HepG2 (cell line): ENCODE measurements around the gene EEF2. TPM values are rescaled to one million over a fixed set of nuclear protein-coding genes. Genes with fewer than 3 reads are reported as not detected.
A peak's percentile ranks its signal among the peaks of the same experiment; 100 is the strongest.

ENCODE experiments used
- ARHGAP35 ChIP-seq: sonication (generic); formaldehyde crosslinking; IDR thresholded peaks from 2 replicates; pipeline ENCODE4 v1.9.0; 2022; ENCODE audit warnings: mild to moderate bottlenecking, inconsistent platforms, moderate library complexity, missing genetic modification reagents, borderline replicate concordance
- EED ChIP-seq: sonication (generic); formaldehyde crosslinking; IDR thresholded peaks from 2 replicates; pipeline ENCODE4 v1.5.0; 2020; ENCODE audit warnings: mild to moderate bottlenecking, missing genetic modification reagents
- EHMT2 ChIP-seq: fragments of 200-600 bp; sonication (generic); IDR thresholded peaks from 2 replicates; pipeline ENCODE4 v1.7.0; 2017; ENCODE audit warnings: antibody characterized with exemption, low read depth, low read length, borderline replicate concordance
- FOXK1 ChIP-seq: sonication (generic); formaldehyde crosslinking; IDR thresholded peaks from 2 replicates; pipeline ENCODE4 v1.4.0; 2020; ENCODE audit warnings: low read depth, missing genetic modification reagents, borderline replicate concordance
- HES4 ChIP-seq: sonication (generic); formaldehyde crosslinking; IDR thresholded peaks from 2 replicates; pipeline ENCODE4 v1.9.0; 2021; ENCODE audit warnings: mild to moderate bottlenecking, missing genetic modification reagents, borderline replicate concordance
- HMGA1 ChIP-seq: sonication (generic); formaldehyde crosslinking; conservative IDR thresholded peaks from 2 replicates; pipeline ENCODE4 v1.4.0; 2020; ENCODE audit warnings: missing genetic modification reagents
- KLF11 ChIP-seq: IDR thresholded peaks from 2 replicates; pipeline ENCODE4 v1.6.1; 2016; ENCODE audit warnings: missing compliant biosample characterization
- MLLT10 ChIP-seq: sonication (generic); formaldehyde crosslinking; IDR thresholded peaks from 2 replicates; pipeline ENCODE4 v1.4.0; 2020; ENCODE audit warnings: missing genetic modification reagents
- MXI1 ChIP-seq: IDR thresholded peaks from 3 replicates; pipeline ENCODE4 v1.6.1; 2012; ENCODE audit warnings: low read depth, low read length, inconsistent platforms, borderline replicate concordance
- NFYC ChIP-seq: IDR thresholded peaks from 2 replicates; pipeline ENCODE4 v1.6.1; 2016; ENCODE audit warnings: missing genetic modification reagents, missing compliant biosample characterization
- NR2F1 ChIP-seq, 2 experiments: fragments of 450-650 bp in 1 of 2; formaldehyde crosslinking in 1 of 2; IDR thresholded peaks; 2 replicates each; pipeline versions ENCODE4 v1.5.0 to v1.6.1; 2016 to 2020; ENCODE audit warnings: mild to moderate bottlenecking in 1 of 2, missing compliant biosample characterization in 1 of 2, missing genetic modification reagents in 1 of 2, moderate library complexity in 1 of 2
- POGZ ChIP-seq: sonication (generic); formaldehyde crosslinking; IDR thresholded peaks from 2 replicates; pipeline ENCODE4 v1.4.0; 2020; ENCODE audit warnings: mild to moderate bottlenecking, missing genetic modification reagents
- SATB2 ChIP-seq: sonication (generic); formaldehyde crosslinking; IDR thresholded peaks from 2 replicates; pipeline ENCODE4 v1.5.0; 2020; ENCODE audit warnings: missing genetic modification reagents
- SETDB1 ChIP-seq: sonication (generic); formaldehyde crosslinking; IDR thresholded peaks from 2 replicates; pipeline ENCODE4 v1.5.1; 2020; ENCODE audit warnings: missing genetic modification reagents, mild to moderate bottlenecking, borderline replicate concordance
- SMAD1 ChIP-seq: sonication (generic); formaldehyde crosslinking; IDR thresholded peaks from 2 replicates; pipeline ENCODE4 v1.4.0; 2020; ENCODE audit warnings: missing genetic modification reagents, low read depth, mild to moderate bottlenecking, borderline replicate concordance
- SNAI1 ChIP-seq: sonication (generic); formaldehyde crosslinking; IDR thresholded peaks from 2 replicates; pipeline ENCODE4 v1.5.0; 2020; ENCODE audit warnings: mild to moderate bottlenecking, missing genetic modification reagents, borderline replicate concordance
- YEATS2 ChIP-seq: sonication (generic); formaldehyde crosslinking; IDR thresholded peaks from 2 replicates; pipeline ENCODE4 v1.4.0; 2020; ENCODE audit warnings: missing genetic modification reagents, borderline replicate concordance
- ZBTB1 ChIP-seq: sonication (generic); formaldehyde crosslinking; IDR thresholded peaks from 2 replicates; pipeline ENCODE4 v1.4.0; 2020; ENCODE audit warnings: missing genetic modification reagents, borderline replicate concordance
- ZBTB20 ChIP-seq: sonication (generic); formaldehyde crosslinking; IDR thresholded peaks from 2 replicates; pipeline ENCODE4 v1.8.1; 2023; ENCODE audit warnings: missing genetic modification reagents, low read depth, mild to moderate bottlenecking, borderline replicate concordance
- ZFAT ChIP-seq: sonication (generic); formaldehyde crosslinking; conservative IDR thresholded peaks from 2 replicates; pipeline ENCODE4 v1.8.1; 2023; ENCODE audit warnings: missing genetic modification reagents, inconsistent platforms
- ZFP37 ChIP-seq: sonication (generic); formaldehyde crosslinking; IDR thresholded peaks from 2 replicates; pipeline ENCODE4 v1.4.0; 2020; ENCODE audit warnings: missing genetic modification reagents, borderline replicate concordance
- ZFP41 ChIP-seq: sonication (generic); formaldehyde crosslinking; IDR thresholded peaks from 2 replicates; pipeline ENCODE4 v1.4.0; 2020; ENCODE audit warnings: mild to moderate bottlenecking, missing genetic modification reagents, borderline replicate concordance
- ZMYM4 ChIP-seq: sonication (generic); formaldehyde crosslinking; IDR thresholded peaks from 2 replicates; pipeline ENCODE4 v1.8.1; 2023; ENCODE audit warnings: mild to moderate bottlenecking, missing genetic modification reagents
- ZNF17 ChIP-seq: sonication (generic); formaldehyde crosslinking; IDR thresholded peaks from 2 replicates; pipeline ENCODE4 v1.5.0; 2020; ENCODE audit warnings: mild to moderate bottlenecking, missing genetic modification reagents
- ZNF180 ChIP-seq: sonication (generic); formaldehyde crosslinking; IDR thresholded peaks from 2 replicates; pipeline ENCODE4 v1.4.0; 2020; ENCODE audit warnings: low read depth, missing genetic modification reagents, borderline replicate concordance
- ZNF468 ChIP-seq: sonication (generic); formaldehyde crosslinking; IDR thresholded peaks from 2 replicates; pipeline ENCODE4 v1.8.0; 2022; ENCODE audit warnings: mild to moderate bottlenecking, moderate library complexity, missing genetic modification reagents
- ZNF569 ChIP-seq: sonication (generic); formaldehyde crosslinking; IDR thresholded peaks from 2 replicates; pipeline ENCODE4 v1.5.0; 2020; ENCODE audit warnings: mild to moderate bottlenecking, missing genetic modification reagents, moderate library complexity, borderline replicate concordance
- ZNF616 ChIP-seq: sonication (generic); formaldehyde crosslinking; IDR thresholded peaks from 2 replicates; pipeline ENCODE4 v1.5.0; 2020; ENCODE audit warnings: low read depth, mild to moderate bottlenecking, missing genetic modification reagents
- ZNF670 ChIP-seq: sonication (generic); formaldehyde crosslinking; IDR thresholded peaks from 2 replicates; pipeline ENCODE4 v1.8.0; 2022; ENCODE audit warnings: mild to moderate bottlenecking, missing genetic modification reagents, borderline replicate concordance
- ZNF678 ChIP-seq: sonication (generic); formaldehyde crosslinking; IDR thresholded peaks from 2 replicates; pipeline ENCODE4 v1.4.0; 2020; ENCODE audit warnings: mild to moderate bottlenecking, missing genetic modification reagents
- ZNF709 ChIP-seq: sonication (generic); formaldehyde crosslinking; IDR thresholded peaks from 2 replicates; pipeline ENCODE4 v1.5.0; 2020; ENCODE audit warnings: mild to moderate bottlenecking, missing genetic modification reagents
- ZNF768 ChIP-seq: sonication (generic); formaldehyde crosslinking; IDR thresholded peaks from 2 replicates; pipeline ENCODE4 v1.4.0; 2020; ENCODE audit warnings: missing genetic modification reagents
- ZNF83 ChIP-seq: sonication (generic); formaldehyde crosslinking; IDR thresholded peaks from 2 replicates; pipeline ENCODE4 v1.4.0; 2020; ENCODE audit warnings: missing genetic modification reagents, mild to moderate bottlenecking, borderline replicate concordance
- ZSCAN30 ChIP-seq: sonication (generic); formaldehyde crosslinking; IDR thresholded peaks from 2 replicates; pipeline ENCODE4 v1.5.0; 2020; ENCODE audit warnings: mild to moderate bottlenecking, missing genetic modification reagents
- polyA plus RNA-seq, 8 experiments: library from polyadenylated mRNA; depleted of rRNA in 3 of 8; stranded (reverse) in 7 of 8; unstranded in 1 of 8; fragments of >200 nt; fragmentation: Illumina TruSeq in 4 of 8; extraction: Trizol in 4 of 8; gene quantifications; 2 replicates each; pipeline versions ENCODE4 v1.2.1 to v1.2.3, GENCODE V29; 2011 to 2016; ENCODE audit warnings: low read depth in 4 of 8, missing spikeins in 1 of 8, mixed read lengths in 1 of 8; ENCODE audit not compliant: insufficient read depth in 1 of 8
- total RNA-seq, 5 experiments: library from RNA; depleted of rRNA; stranded (reverse); fragments of >200 nt; fragmentation: Illumina TruSeq; extraction: Trizol; gene quantifications; 2 replicates each; pipeline ENCODE4 v1.2.3, GENCODE V29; 2016; ENCODE audit warnings: low read depth in 1 of 5

EEF2 gene
- total and polyA plus RNA-seq, 2 of the 13 experiments (the other 11 are each of a cell fraction or from before 2014, with no cell fraction given) = 1,441 to 1,777 TPM

DNA sequence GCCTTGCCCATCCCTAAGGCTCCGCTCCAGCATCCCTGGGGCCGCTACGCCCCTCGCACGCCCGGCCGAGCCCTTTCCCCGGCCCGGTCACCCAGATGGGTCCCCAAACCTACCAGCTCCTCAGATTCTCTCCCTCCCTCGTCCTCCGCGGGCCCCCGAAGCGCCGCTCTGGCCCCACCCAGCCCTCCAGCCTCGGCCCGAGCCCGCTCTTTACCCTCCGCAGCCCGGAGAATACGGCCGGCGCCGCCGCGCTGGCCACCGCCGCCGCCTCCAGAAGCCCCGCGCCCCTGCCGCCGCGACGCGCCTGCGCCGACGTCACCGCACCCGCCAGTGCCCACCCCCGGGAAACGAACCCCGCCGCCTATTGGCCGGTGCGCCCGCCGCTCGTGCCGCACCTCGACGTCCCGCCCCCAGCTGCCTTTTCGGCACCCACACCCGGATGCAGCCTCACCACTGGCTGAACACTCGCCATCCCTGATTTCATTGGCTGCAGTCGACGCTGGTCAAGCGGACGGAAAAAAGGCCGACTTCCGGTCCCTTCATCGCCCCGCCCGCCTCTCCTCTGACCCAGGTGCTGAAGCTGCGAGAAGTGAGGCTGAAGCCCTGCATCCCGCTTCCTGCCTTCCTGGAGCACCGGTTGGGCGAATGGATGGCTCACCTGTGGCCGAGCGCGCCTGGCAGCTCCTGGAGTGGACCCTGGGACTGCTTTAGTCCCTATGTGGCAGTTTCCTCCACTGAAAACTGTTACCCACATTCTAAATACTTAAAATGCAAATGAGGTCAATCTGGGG is 14.3 kb downstream of the EEF2 start, which contains the start of gene DAPK3 (continued):
- TF ChIP-seq ZSCAN30 (CRISPR knock-in tag) (no peak), ZMYM4 (CRISPR knock-in tag) (no peak), ZNF768 (no peak; the same call in 1 of the 2 replicates), EHMT2 (no peak), ZFAT (CRISPR knock-in tag) (no peak), ZNF17 (CRISPR knock-in tag) (no peak), NR2F1 (CRISPR knock-in tag; IDR thresholded peaks at IDR 0.05) (no peak; a peak in 1 of 4 replicates), ZNF678 (CRISPR knock-in tag) (no peak), ZNF180 (CRISPR knock-in tag) (no peak), POGZ (no peak), ZBTB20 (CRISPR knock-in tag) (no peak; the same call in 1 of the 2 replicates), ZNF569 (CRISPR knock-in tag) (no peak), ZNF670 (CRISPR knock-in tag) (no peak), MLLT10 (CRISPR knock-in tag) (no peak), SETDB1 (CRISPR knock-in tag) (no peak), ZFP37 (no peak), ARHGAP35 (no peak), ZNF616 (CRISPR knock-in tag) (peak; percentile 45; the same call in 1 of the 2 replicates), ZBTB1 (CRISPR knock-in tag) (no peak), SNAI1 (CRISPR knock-in tag) (no peak), YEATS2 (peak; percentile 75; the same call in 1 of the 2 replicates), ZNF83 (CRISPR knock-in tag) (no peak), ZFP41 (no peak), EED (CRISPR knock-in tag) (0 out of 2 replicates have a peak, but pooled peaks have one; percentile 28), ZNF468 (CRISPR knock-in tag) (0 out of 2 replicates have a peak, but pooled peaks have one; percentile 47), ZNF709 (CRISPR knock-in tag) (no peak), HES4 (no peak), NFYC (CRISPR knock-in tag) (peak; percentile 95), HMGA1 (CRISPR knock-in tag) (no peak), MXI1 (peak; percentile 84; the same call in 1 of the 3 replicates), FOXK1 (CRISPR knock-in tag) (no peak; the same call in 1 of the 2 replicates), SMAD1 (no peak), SATB2 (CRISPR knock-in tag) (no peak), KLF11 (CRISPR knock-in tag) (no peak)
